Activated B cell treated with CpG ODN at 0.5 μM for 24 hours (primary cell): Measurements from ENCODE around the gene DIP2A. TPM values are rescaled to one million over a fixed set of nuclear protein-coding genes. Genes with fewer than 3 reads are reported as not detected.

Source experiments
- ATAC-seq: fragments of 200-7000 bp; cut with Tn5 transposase; one replicate; pipeline ENCODE4 v1.10.0; 2021; ENCODE audit warnings: low read depth, mild to moderate bottlenecking, moderate library complexity
- CTCF ChIA-PET: fragments of 350-600 bp; sonication (Branson Sonifier 250); formaldehyde crosslinking; loops from one replicate; lab custom pipeline; 2021; ENCODE audit warnings: antibody characterized with exemption; lab: Charles Lee
- POLR2A ChIA-PET: fragments of 350-600 bp; sonication (Branson Sonifier 250); formaldehyde crosslinking; loops from one replicate; lab custom pipeline; 2021; ENCODE audit warnings: antibody characterized with exemption; lab: Charles Lee
- DNase-seq: peaks from one replicate; pipeline ENCODE4 v3.0.0; 2022
- H3K27ac Mint-ChIP-seq: one replicate; pipeline ENCODE4 v1.8.0; 2020; ENCODE audit warnings: mixed read lengths
- H3K27me3 Mint-ChIP-seq: one replicate; pipeline ENCODE4 v1.8.0; 2021; ENCODE audit warnings: mixed read lengths
- H3K36me3 Mint-ChIP-seq: one replicate; pipeline ENCODE4 v1.8.0; 2021; ENCODE audit warnings: low read depth, mixed read lengths
- H3K4me1 Mint-ChIP-seq: one replicate; pipeline ENCODE4 v1.8.0; 2021; ENCODE audit warnings: mixed read lengths
- H3K4me3 Mint-ChIP-seq: one replicate; pipeline ENCODE4 v1.8.0; 2020; ENCODE audit warnings: mild to moderate bottlenecking, mixed read lengths
- H3K9me3 Mint-ChIP-seq: one replicate; pipeline ENCODE4 v1.8.0; 2020; ENCODE audit warnings: mixed read lengths
- intact Hi-C: fragments of 100-400 bp; cut with micrococcal nuclease; formaldehyde crosslinking; loops from one replicate; pipeline ENCODE4 v1.15.1; 2024
- total RNA-seq: library from RNA; stranded (reverse); gene quantifications from 2 replicates; pipeline ENCODE4 v1.2.3, GENCODE V29; 2022
- TF ChIP-seq, protein P1 (sequence below): fragments of 200-600 bp; IDR thresholded peaks from one replicate; pipeline ENCODE4 v1.8.0; 2022; ENCODE audit warnings: antibody characterized with exemption, mild to moderate bottlenecking

The DIP2A gene
- total RNA-seq, 1 donor from 2014 or later = 32.1 TPM

DNA sequence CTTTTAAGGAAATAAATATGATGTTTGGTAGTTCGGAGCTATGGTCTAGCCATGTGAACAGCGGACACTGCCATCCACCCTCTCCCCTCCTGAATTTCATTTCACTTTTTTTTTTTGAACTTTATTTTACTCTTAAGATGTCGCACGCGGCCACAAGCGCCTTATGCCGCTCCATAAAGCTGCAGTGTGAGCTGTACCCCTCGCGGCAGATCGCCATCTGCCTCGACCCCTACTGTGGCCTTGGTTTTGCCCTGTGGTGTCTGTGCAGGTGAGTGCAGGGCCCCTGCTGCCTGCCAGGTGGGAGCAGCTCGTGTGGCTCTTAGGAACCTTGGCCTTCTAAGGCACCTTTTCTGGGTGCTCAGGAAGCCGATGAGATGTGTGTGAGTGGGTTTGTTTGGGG lies 98.1 kb downstream of the DIP2A start:
- Mint-ChIP-seq H3K4me1 (peaks cover 34% of the 10 kb centered on the region), H3K36me3 (peaks cover 62% of the 10 kb centered on the region), H3K27me3 (no peaks in the 10 kb centered on the region), H3K9me3 (no peaks in the 10 kb centered on the region), H3K27ac (no peak overlapping the region), H3K4me3 (no peak overlapping the region)
- CTCF ChIA-PET = no interaction called here
- intact Hi-C loops = no loop called here
- ATAC-seq (no peak), DNase-seq (no peak)
- POLR2A ChIA-PET = no interaction called here
- TF ChIP-seq, protein P1, sequence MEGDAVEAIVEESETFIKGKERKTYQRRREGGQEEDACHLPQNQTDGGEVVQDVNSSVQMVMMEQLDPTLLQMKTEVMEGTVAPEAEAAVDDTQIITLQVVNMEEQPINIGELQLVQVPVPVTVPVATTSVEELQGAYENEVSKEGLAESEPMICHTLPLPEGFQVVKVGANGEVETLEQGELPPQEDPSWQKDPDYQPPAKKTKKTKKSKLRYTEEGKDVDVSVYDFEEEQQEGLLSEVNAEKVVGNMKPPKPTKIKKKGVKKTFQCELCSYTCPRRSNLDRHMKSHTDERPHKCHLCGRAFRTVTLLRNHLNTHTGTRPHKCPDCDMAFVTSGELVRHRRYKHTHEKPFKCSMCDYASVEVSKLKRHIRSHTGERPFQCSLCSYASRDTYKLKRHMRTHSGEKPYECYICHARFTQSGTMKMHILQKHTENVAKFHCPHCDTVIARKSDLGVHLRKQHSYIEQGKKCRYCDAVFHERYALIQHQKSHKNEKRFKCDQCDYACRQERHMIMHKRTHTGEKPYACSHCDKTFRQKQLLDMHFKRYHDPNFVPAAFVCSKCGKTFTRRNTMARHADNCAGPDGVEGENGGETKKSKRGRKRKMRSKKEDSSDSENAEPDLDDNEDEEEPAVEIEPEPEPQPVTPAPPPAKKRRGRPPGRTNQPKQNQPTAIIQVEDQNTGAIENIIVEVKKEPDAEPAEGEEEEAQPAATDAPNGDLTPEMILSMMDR = no peak

DNA sequence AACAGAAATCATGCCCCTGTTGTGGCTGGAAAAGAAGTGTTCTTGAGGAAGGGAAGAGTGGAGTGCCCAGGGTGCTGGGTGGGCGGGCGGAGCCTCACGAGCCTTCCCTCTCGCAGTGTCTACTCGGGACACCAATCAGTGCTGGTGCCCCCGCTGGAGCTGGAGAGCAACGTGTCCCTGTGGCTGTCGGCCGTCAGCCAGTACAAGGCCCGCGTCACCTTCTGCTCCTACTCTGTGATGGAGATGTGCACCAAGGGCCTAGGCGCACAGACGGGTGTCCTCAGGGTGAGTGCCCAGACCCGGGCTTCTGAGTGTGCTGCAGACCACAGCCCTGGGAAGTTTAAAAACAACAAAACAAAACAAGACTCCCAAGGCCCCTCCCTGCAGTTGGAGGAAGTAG lies 98.8 kb downstream of the DIP2A start:
- ChIA-PET POLR2A (no interaction called here), CTCF (no interaction called here)
- no peaks in the 10 kb centered on the region for H3K27me3 Mint-ChIP-seq
- peaks cover 67% of the 10 kb centered on the region for H3K36me3 Mint-ChIP-seq
- no peak overlapping the region for H3K4me3 Mint-ChIP-seq
- H3K27ac Mint-ChIP-seq = no peak overlapping the region
- DNase-seq (no peak), ATAC-seq (no peak)
- peaks cover 29% of the 10 kb centered on the region for H3K4me1 Mint-ChIP-seq
- TF ChIP-seq, protein P1 = no peak
- intact Hi-C loops = no loop called here
- H3K9me3 Mint-ChIP-seq = no peaks in the 10 kb centered on the region

DNA sequence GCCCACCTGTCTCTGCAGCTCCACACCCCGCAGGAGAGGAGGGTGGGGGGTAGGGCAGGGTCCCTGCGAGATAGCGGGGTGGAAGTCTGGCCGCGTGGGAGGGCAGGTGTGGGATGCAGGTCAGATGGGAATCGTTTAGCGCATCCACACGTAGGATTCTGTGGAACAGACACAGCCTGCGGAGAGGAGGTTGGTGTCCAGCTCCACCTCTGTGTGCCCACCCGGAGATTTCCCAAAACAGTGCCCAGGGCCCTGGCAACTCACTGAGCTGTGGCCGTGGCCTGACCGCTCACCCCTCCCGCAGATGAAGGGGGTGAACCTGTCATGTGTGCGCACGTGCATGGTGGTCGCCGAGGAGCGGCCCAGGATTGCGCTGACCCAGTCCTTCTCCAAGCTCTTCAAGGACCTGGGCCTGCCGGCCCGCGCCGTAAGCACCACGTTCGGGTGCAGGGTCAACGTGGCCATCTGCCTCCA lies 99.3 kb downstream of the DIP2A start:
- Mint-ChIP-seq H3K27ac (no peak overlapping the region), H3K9me3 (no peaks in the 10 kb centered on the region), H3K4me1 (peaks cover 25% of the 10 kb centered on the region), H3K36me3 (peaks cover 68% of the 10 kb centered on the region), H3K4me3 (no peak overlapping the region), H3K27me3 (no peaks in the 10 kb centered on the region)
- TF ChIP-seq, protein P1 = no peak
- DNase-seq = no peak
- intact Hi-C loops = no loop called here
- no peak for ATAC-seq
- ChIA-PET CTCF (no interaction called here), POLR2A (no interaction called here)

DNA sequence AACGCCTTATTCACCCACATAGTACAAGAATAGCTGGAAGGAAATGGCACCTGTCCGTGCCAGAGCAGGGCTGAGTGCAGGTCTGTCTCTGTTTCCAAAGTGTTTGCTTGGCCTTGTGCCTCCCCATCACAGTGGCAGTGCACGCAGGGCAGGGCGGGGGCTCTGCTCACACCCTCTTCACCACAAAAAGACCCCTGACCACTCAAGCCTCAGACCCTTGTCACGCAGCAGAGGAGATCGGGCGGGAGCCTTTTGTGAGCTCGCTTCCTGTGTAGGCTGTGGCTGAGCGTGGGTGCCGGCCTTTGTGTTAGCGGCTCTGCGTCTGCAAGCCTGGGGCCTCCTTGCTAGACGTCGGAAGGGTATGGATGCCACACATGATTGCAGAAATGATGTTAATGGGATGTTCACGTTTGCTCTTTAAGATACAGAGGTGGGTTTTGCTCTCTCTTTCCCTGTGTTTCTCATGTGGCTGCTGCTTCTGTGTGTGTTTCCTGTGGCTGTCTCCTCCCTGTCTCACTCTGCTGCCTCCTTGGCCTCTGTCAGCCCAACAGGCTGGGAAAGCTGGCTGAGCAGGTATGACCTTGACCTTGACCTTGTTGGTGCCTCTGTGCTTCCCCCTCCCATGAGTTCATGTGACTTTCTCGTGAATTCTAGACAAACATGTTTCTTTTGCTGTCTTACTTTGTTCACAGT lies 100.7 kb downstream of the DIP2A start:
- intact Hi-C loops = no loop called here
- DNase-seq (no peak), ATAC-seq (peak; percentile 52)
- no peaks in the 10 kb centered on the region for H3K9me3 Mint-ChIP-seq
- TF ChIP-seq, protein P1 = no peak
- H3K36me3 Mint-ChIP-seq = peaks cover 74% of the 10 kb centered on the region
- peaks cover 25% of the 10 kb centered on the region for H3K4me1 Mint-ChIP-seq
- H3K27me3 Mint-ChIP-seq = no peaks in the 10 kb centered on the region
- POLR2A ChIA-PET = interaction anchor here (1.4 kb wide), 1 partner anchor 76 kb away, joined by 6 read pairs; the partner anchor contains the start of gene PRMT2
- peak overlapping the region; percentile 39 for H3K4me3 Mint-ChIP-seq
- H3K27ac Mint-ChIP-seq = peak overlapping the region; percentile 89
- CTCF ChIA-PET = interaction anchor here (1.2 kb wide), 1 partner anchor 8 kb away, joined by 4 read pairs; no protein-coding TSS in a partner anchor

DNA sequence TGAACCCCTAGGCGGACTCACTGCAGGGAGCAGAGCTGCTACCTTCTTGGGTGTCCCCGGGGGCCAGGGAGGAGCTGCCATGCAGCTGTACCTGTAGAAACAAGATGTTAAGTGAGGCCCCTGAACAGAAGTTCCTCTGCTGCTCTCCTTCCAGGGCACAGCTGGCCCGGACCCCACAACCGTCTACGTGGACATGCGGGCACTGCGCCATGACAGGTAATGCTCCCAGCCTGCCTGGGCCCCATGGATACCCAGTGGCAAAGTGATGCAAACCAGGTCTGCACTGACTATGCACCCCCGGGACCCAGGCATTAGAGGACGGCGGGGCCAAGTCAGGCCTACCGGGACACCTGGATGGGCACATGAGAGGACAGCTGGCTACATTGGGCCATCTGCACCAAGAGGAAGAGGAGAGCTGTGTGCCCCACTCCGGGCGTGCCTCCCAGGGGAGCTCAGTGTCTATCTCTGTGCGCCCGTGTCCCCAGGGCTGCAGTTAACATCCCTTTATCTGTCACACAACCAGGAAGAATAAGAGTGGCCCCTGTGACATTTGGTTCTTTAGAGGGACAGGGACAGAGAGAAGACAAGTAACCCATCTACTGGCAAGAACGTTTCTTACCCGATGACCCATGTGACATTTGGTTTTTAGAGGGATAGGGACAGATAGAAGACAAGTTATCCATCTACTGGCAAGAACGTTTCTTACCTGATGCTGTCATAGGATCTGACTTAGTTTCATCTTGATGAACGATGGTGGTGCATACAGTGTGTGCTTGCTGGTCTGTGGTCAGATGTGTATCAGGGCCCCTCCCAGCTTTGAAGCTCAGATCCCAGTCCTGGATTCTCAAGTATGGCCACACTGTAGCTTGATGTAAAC lies 102.1 kb downstream of the DIP2A start:
- no peak for DNase-seq
- CTCF ChIA-PET = no interaction called here
- ATAC-seq = no peak

More for the DNA sequence above, 102.1 kb downstream of the DIP2A start:
- Mint-ChIP-seq H3K27me3 (no peaks in the 10 kb centered on the region), H3K4me1 (peaks cover 25% of the 10 kb centered on the region), H3K36me3 (peaks cover 77% of the 10 kb centered on the region), H3K4me3 (no peak overlapping the region), H3K27ac (peak overlapping the region; percentile 89), H3K9me3 (no peaks in the 10 kb centered on the region)
- POLR2A ChIA-PET = no interaction called here
- intact Hi-C loops = no loop called here
- TF ChIP-seq, protein P1 = no peak
